ENCODE measurements around the gene BNIP5. TPM values are rescaled to one million over a fixed set of nuclear protein-coding genes. Genes with fewer than 3 reads are reported as not detected.

The BNIP5 gene
- total RNA-seq, 3 donors from 2014 or later = under 0.01 TPM; not detected in 2

- Histone ChIP-seq H3K27me3 (no peaks in the 10 kb centered on the region), H3K4me1 (no peaks in the 10 kb centered on the region), H3K27ac (no peak overlapping the region), H3K36me3 (no peaks in the 10 kb centered on the region), H3K9me3 (no peaks in the 10 kb centered on the region), H3K4me3 (no peak overlapping the region)
- intact Hi-C loops (cut with DNase I; ENCODE audit: low total_unique reads) = no loop called here
- DNase-seq (ENCODE audit: low spot score in 2 of 2) = no peak
- TF ChIP-seq POLR2A (IDR thresholded peaks at IDR 0.05) (no peak), CTCF (IDR thresholded peaks at IDR 0.05) (no peak), POLR2AphosphoS5 (IDR thresholded peaks at IDR 0.05) (no peak)
Observed at GRCh38 chr6:36346486-36347273, 10.0 kb upstream of the BNIP5 start.

GRCh38 chr6:36345681-36346466 is 9.2 kb upstream of the BNIP5 start:
- Histone ChIP-seq H3K27ac (no peak overlapping the region), H3K4me1 (no peaks in the 10 kb centered on the region), H3K27me3 (no peaks in the 10 kb centered on the region), H3K4me3 (no peak overlapping the region), H3K9me3 (no peaks in the 10 kb centered on the region), H3K36me3 (no peaks in the 10 kb centered on the region)
- intact Hi-C loops (cut with DNase I; ENCODE audit: low total_unique reads) = no loop called here
- DNase-seq (ENCODE audit: low spot score in 2 of 2) = no peak
- TF ChIP-seq POLR2A (IDR thresholded peaks at IDR 0.05) = no peak
- TF ChIP-seq POLR2AphosphoS5 (IDR thresholded peaks at IDR 0.05) = no peak
- no peak for TF ChIP-seq CTCF (IDR thresholded peaks at IDR 0.05)

GRCh38 chr6:36343109-36343680 is 6.5 kb upstream of the BNIP5 start:
- Histone ChIP-seq H3K4me3 (no peak overlapping the region), H3K9me3 (no peaks in the 10 kb centered on the region), H3K36me3 (no peaks in the 10 kb centered on the region), H3K27me3 (no peaks in the 10 kb centered on the region), H3K4me1 (no peaks in the 10 kb centered on the region), H3K27ac (no peak overlapping the region)
- TF ChIP-seq POLR2A (IDR thresholded peaks at IDR 0.05) (no peak), POLR2AphosphoS5 (IDR thresholded peaks at IDR 0.05) (no peak), CTCF (IDR thresholded peaks at IDR 0.05) (no peak)
- DNase-seq (ENCODE audit: low spot score in 2 of 2) = no peak
- intact Hi-C loops (cut with DNase I; ENCODE audit: low total_unique reads) = no loop called here

GRCh38 chr6:36340618-36341454 is 4.1 kb upstream of the BNIP5 start:
- peak; percentile 46 to 75 for DNase-seq (ENCODE audit: low spot score in 2 of 2)
- Histone ChIP-seq H3K9me3 (no peaks in the 10 kb centered on the region), H3K4me3 (peak overlapping the region; percentile 0 to 55 (median 18)), H3K4me1 (no peaks in the 10 kb centered on the region), H3K27ac (peak overlapping the region in 1 of 2 donors; percentile 49), H3K36me3 (no peaks in the 10 kb centered on the region), H3K27me3 (no peaks in the 10 kb centered on the region)
- intact Hi-C loops (cut with DNase I; ENCODE audit: low total_unique reads) = no loop called here
- TF ChIP-seq POLR2A (IDR thresholded peaks at IDR 0.05) (no peak), CTCF (IDR thresholded peaks at IDR 0.05) (peak; percentile 76 to 91 (median 81)), POLR2AphosphoS5 (IDR thresholded peaks at IDR 0.05) (no peak)
